OCI-LY7 (cell line): ENCODE results near the gene MAML3.

Experiments
- EZH2phosphoT487 ChIP-seq: fragments of 200-600 bp; sonication (generic); IDR thresholded peaks from 2 replicates; pipeline ENCODE4 v1.6.1; 2018; ENCODE audit warnings: low read depth, borderline replicate concordance, mild to moderate bottlenecking, mixed run types, antibody characterized with exemption, low read length, moderate library complexity, mixed read lengths
- TF ChIP-seq, protein P1 (sequence below): fragments of 200-600 bp; sonication (generic); conservative IDR thresholded peaks from 2 replicates; pipeline ENCODE4 v1.5.1; 2014; ENCODE audit warnings: mild to moderate bottlenecking, antibody characterized with exemption, low read length, moderate library complexity, mixed read lengths

DNA sequence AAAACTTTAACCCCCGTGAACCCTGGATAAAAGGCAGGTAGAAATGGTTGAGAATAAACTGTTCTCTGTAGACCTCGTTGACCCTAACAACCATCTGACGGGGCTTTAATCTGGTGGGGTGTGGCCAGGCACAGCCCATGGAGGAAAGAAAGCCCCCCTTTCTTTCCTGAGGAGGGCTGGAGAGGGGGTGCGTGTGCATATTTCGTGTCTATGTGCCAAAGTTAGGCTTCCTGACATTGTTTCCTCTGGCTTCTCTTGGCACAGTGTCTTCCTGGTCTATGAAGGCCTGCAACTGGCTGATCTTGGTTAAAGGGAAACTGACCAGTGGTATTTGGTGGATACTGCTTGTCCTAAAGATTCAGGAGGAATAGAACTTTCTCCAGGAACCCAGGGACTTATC is 391.3 kb downstream of the MAML3 start:
- TF ChIP-seq, protein P1, sequence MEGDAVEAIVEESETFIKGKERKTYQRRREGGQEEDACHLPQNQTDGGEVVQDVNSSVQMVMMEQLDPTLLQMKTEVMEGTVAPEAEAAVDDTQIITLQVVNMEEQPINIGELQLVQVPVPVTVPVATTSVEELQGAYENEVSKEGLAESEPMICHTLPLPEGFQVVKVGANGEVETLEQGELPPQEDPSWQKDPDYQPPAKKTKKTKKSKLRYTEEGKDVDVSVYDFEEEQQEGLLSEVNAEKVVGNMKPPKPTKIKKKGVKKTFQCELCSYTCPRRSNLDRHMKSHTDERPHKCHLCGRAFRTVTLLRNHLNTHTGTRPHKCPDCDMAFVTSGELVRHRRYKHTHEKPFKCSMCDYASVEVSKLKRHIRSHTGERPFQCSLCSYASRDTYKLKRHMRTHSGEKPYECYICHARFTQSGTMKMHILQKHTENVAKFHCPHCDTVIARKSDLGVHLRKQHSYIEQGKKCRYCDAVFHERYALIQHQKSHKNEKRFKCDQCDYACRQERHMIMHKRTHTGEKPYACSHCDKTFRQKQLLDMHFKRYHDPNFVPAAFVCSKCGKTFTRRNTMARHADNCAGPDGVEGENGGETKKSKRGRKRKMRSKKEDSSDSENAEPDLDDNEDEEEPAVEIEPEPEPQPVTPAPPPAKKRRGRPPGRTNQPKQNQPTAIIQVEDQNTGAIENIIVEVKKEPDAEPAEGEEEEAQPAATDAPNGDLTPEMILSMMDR = no peak
- TF ChIP-seq EZH2phosphoT487 = no peak
